Astrocyte of the cerebellum (primary cell): ENCODE data around the gene RIIAD1.

Experiments used
- DNase-seq: peaks from one replicate; pipeline ENCODE4 v3.0.0-alpha.2; 2011; ENCODE audit warnings: low read depth
- H3K4me3 ChIP-seq: 2 replicates; pipeline ENCODE4 v1.5.1; 2011; ENCODE audit warnings: mild to moderate bottlenecking, low read depth, low read length, moderate library complexity
- CTCF ChIP-seq: IDR thresholded peaks from 2 replicates; pipeline ENCODE4 v1.5.1; 2012; ENCODE audit warnings: low read length, low read depth, moderate library complexity, mild to moderate bottlenecking; ENCODE audit errors: missing control alignments
- in situ Hi-C: cut with HindIII; loops from 2 replicates; pipeline ENCODE4 v1.10.0; 2017; ENCODE audit warnings: low sequenced_read_pairs

The RIIAD1 gene

DNA sequence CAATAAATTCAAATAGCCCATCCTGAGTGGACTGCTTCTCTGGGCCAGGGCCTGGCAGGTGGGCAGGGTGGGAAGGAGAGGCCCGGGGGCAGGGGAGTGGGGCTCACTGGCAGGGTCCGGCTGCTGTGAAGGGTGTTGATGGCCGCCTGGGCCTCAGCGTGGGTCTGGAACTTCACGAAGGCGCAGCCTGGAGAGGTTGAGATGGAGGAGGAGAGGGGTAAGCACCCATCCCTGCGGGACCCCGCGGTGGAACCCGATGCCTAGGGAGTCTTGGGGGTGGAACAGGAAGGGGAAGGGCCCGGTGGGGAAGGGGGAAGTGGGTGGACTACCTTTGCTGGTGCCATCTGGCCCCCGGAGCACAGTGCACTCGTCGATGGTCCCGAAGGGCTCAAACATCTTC, 12.4 kb upstream of the RIIAD1 start:
- DNase-seq, result no peak
- in situ Hi-C loops, result no loop called here
- no peak for TF ChIP-seq CTCF
- no peak overlapping the region for H3K4me3 ChIP-seq

- no peak for TF ChIP-seq CTCF
- DNase-seq, result no peak
- H3K4me3 ChIP-seq, result no peak overlapping the region
- in situ Hi-C loops, result no loop called here
Observed at GRCh38 chr1:151710187-151710840, 11.0 kb upstream of the RIIAD1 start.

- in situ Hi-C loops, result no loop called here
- DNase-seq, result no peak
- TF ChIP-seq CTCF, result no peak
- no peak overlapping the region for H3K4me3 ChIP-seq
Observed at GRCh38 chr1:151711044-151711800, 10.1 kb upstream of the RIIAD1 start.

GRCh38 chr1:151711951-151712350, 9.4 kb upstream of the RIIAD1 start:
- TF ChIP-seq CTCF, result no peak
- no peak overlapping the region for H3K4me3 ChIP-seq
- DNase-seq, result no peak
- in situ Hi-C loops, result no loop called here

DNA sequence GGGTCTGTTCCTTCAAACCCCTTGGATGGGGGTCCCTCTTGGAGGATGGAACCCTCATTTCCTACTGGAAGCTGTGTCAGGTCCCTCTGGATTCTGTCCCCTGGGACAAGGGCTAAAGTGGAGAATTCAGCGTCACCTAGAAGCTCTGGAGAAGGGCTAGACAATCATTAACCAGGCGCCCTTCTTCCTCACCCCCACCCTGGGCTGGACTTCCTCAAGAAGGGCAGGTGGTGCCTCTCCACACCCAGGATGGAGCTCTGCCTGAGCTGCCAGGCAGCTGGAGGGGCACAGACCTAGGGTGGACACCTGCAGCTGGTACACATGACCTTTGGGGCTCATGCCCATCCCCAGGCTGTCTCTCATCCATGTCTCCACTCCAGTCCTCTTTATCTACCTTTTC, 8.3 kb upstream of the RIIAD1 start:
- DNase-seq, result no peak
- TF ChIP-seq CTCF, result no peak
- no peak overlapping the region for H3K4me3 ChIP-seq
- in situ Hi-C loops, result no loop called here

GRCh38 chr1:151713874-151714273, 7.4 kb upstream of the RIIAD1 start:
- no peak for DNase-seq
- in situ Hi-C loops, result no loop called here
- no peak overlapping the region for H3K4me3 ChIP-seq
- TF ChIP-seq CTCF, result no peak
